ENCODE measurements around the gene MPIG6B.

MPIG6B gene

DNA sequence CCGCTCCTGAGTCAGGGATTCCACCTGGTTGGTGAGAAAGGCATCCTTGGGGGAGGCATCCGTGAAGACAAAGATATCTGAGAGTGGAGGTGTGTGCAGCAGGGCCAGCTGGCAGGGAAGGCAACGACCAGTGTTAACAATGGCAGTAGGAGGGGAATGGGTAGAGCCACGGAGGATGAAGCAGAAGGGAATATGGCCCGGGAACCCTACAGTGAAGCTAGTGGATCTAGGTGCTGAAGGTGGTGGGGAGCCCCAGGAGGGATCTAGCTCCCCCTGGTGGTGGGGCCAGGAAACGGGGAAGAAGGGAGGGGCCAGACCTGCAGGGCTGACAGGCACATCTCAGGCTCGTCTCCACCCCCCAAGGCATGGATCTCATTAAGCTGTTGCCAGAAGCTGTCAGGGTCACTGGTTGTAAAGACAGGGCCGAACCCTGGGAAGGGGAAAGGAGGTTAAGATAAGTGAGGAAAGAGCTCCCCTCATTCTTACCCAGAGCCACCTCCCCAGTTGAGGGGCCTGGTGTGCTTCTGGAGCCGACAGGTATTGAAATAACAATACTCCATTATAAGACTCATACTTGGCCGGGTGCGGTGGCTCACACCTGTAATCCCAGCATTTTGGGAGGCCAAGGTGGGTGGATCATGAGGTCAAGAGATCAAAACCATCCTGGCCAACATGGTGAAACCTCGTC lies 46.7 kb downstream of the MPIG6B start:
- DNase-seq = peak; percentile 57

DNA sequence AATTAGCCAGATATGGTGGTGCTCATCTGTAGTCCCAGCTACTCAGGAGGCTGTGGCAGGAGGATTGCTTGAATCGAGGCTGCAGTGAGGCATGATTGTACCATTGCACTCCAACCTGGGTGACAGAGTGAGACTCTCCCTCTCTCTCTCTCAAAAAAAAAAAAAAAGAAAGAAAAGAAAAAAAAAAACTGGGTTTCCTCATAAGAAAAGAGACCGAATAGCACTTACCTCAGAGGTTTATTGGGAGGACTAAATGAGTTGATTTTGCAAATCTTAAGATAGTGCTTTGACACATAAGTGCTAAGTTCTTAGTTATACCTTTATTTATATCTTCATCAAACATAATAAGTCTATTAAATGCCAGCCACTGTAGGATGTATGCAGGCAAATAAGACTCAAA lies 47.7 kb downstream of the MPIG6B start:
- no peak for DNase-seq

DNA sequence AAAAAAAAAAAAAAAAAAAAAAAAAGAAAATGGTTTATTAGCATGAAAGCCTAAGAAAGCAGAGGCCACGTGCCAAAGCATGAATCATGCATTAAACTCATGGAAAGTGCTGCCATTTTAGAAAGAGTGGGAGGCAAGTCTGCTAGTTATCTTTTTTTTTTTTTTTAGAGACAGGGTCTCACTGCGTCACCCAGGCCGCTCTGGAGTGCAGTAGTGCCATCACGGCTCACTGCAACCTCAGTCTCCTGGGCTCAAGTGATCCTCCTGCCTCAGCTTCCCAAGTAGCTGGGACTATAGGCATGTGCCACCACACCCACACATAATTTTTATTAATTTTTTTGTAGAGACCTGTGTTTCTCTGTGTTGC lies 48.8 kb downstream of the MPIG6B start:
- DNase-seq = no peak

DNA sequence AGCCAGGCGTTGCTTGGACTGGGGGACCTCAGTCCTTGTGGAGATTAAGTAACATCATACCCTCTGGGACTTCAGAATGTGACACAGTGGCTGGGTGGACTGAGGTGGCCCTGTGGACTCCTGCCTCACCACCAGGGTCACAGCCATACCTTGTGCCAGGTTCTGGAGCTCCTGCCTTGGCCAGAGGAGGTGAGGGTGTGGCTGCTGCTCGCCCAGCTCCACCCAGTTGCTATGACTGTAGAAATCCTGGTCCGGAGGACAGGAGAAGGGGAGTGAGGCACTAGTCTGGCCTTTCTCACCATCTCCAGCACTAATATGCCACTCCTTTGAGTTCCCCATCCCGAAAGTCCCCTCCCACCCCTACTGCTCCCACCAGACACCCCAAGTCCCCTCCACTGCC lies 52.0 kb downstream of the MPIG6B start:
- DNase-seq = no peak

DNA sequence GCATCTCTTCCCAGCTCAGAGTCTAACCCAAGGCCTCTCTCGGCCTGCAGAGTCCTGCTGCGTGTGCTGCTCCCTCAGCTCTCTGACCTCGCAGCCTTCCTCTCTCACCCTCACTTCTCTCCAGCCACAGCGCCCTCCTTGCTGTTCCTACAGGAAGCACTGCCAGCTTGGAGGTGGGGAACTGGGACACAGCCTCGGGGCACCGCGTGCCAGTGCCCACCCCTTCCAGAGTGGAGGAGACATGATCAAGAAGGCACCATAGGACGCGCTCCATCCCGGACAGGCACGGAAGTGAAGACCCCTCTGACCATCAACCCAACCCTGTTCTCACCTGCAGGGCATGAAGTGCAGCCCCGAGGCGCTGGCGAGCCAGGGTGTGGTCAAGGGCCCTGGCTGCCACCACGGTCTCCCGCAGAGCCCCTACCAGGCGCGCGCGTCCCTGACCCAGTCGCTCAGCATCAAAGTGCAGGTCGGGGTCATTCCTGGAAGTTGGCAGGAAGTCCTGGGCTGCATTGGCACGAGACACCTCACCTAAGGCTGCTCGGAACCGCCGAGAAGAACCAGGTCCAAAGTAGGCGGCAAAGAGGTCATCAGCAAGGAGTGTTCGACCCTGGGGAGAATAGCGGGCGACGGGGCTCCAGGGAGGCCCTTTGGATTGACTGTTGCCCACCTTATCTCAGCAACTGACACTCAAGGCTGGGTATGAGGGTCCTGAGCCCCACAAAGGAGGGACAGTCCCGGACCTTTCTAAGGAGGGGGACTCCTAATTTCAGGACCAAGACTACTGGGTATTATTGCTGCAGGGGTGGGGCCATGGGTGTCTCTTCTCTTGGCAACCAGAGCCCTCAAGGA lies 52.7 kb downstream of the MPIG6B start:
- DNase-seq = no peak

All from NCI-H510A treated with DMSO at 0.1 percent for 48 hours (cell line).